Renal cortex interstitium (tissue), 11 donors: ENCODE measurements around the gene NTM. TPM values are rescaled to one million over a fixed set of nuclear protein-coding genes. Genes with fewer than 3 reads are reported as not detected.

Experiments
- DNase-seq, 11 donors: peaks; one replicate each; pipeline ENCODE4 v3.0.0-alpha.2; 2013; ENCODE audit warnings: low read depth in 9 of 11, low spot score in 4 of 11; ENCODE audit errors: extremely low read depth in 1 of 11
- polyA plus RNA-seq, 3 donors: library from polyadenylated mRNA; unstranded; fragments of 120-200 nt; gene quantifications; one replicate each; pipeline ENCODE4 v1.2.1, GENCODE V29; 2013; ENCODE audit not compliant: insufficient read length in 3 of 3

The NTM gene
- polyA plus RNA-seq, 3 donors, result 40.5 to 45.1 (median 43.9) TPM

- no peak for DNase-seq
These were observed 238.9 kb downstream of the NTM start for GRCh38 chr11:131609337-131609736.

- DNase-seq, result no peak
These were observed 239.5 kb downstream of the NTM start for GRCh38 chr11:131609921-131610320.

- no peak for DNase-seq
These were observed 240.9 kb downstream of the NTM start for GRCh38 chr11:131611322-131611721.

- DNase-seq, result no peak
These were observed 242.1 kb downstream of the NTM start for GRCh38 chr11:131612533-131612932.

- no peak for DNase-seq
These were observed 244.2 kb downstream of the NTM start for GRCh38 chr11:131614631-131615030.

GRCh38 chr11:131615611-131616010 is 245.2 kb downstream of the NTM start:
- DNase-seq, result no peak

- DNase-seq, result no peak
These were observed 246.2 kb downstream of the NTM start for GRCh38 chr11:131616481-131617140.

- DNase-seq, result no peak
These were observed 247.8 kb downstream of the NTM start for GRCh38 chr11:131618201-131618600.

GRCh38 chr11:131622193-131622592 is 251.8 kb downstream of the NTM start:
- DNase-seq, result no peak

- no peak for DNase-seq
These were observed 254.1 kb downstream of the NTM start for GRCh38 chr11:131624531-131624930.

GRCh38 chr11:131626788-131627187 is 256.4 kb downstream of the NTM start:
- no peak for DNase-seq

- DNase-seq, result no peak
These were observed 258.3 kb downstream of the NTM start for GRCh38 chr11:131628739-131629138.

GRCh38 chr11:131629925-131630540 is 259.6 kb downstream of the NTM start:
- no peak for DNase-seq

GRCh38 chr11:131632971-131633370 is 262.6 kb downstream of the NTM start:
- DNase-seq, result no peak

- no peak for DNase-seq
These were observed 263.7 kb downstream of the NTM start for GRCh38 chr11:131633921-131634715.

GRCh38 chr11:131637469-131638175 is 267.2 kb downstream of the NTM start:
- DNase-seq, result no peak

- DNase-seq, result no peak
These were observed 268.5 kb downstream of the NTM start for GRCh38 chr11:131638889-131639288.

GRCh38 chr11:131640320-131640719 is 269.9 kb downstream of the NTM start:
- no peak for DNase-seq

- no peak for DNase-seq
These were observed 272.5 kb downstream of the NTM start for GRCh38 chr11:131642756-131643531.
